ENCODE measurements around the gene DCTN2. TPM values are rescaled to one million over a fixed set of nuclear protein-coding genes. Genes with fewer than 3 reads are reported as not detected.

The DCTN2 gene
- total and polyA plus RNA-seq, 2 donors (not counting 1 experiment from before 2014, with no cell fraction given) = 59.4 to 94.3 TPM

- no peaks in the 10 kb centered on the region for H3K9me3 Mint-ChIP-seq (ENCODE audit: insufficient read depth)
- DNase-seq (no peak), ATAC-seq (ENCODE audit: low read depth) (no peak)
- no peak overlapping the region for H3K4me3 Mint-ChIP-seq
- Histone ChIP-seq H3K27ac (ENCODE audit: low read length in 2 of 2) (no peak overlapping the region), H3K4me3 (ENCODE audit: control extremely low read depth in 1 of 5, extremely low read depth in 1 of 5, insufficient read depth in 1 of 5, low read depth in 2 of 5, low read length in 4 of 5) (no peak overlapping the region), H3K27me3 (replicated peaks in 1 of 4; ENCODE audit: control extremely low read depth in 1 of 4, control insufficient read depth in 3 of 4, insufficient read depth in 4 of 4, low read length in 3 of 4) (peaks cover 0 to 31% (median 5%) of the 10 kb centered on the region in 4 experiments), H3K9ac (ENCODE audit: low read length) (no peak overlapping the region), H3K36me3 (replicated peaks in 1 of 2; ENCODE audit: control extremely low read depth in 1 of 2, control insufficient read depth in 1 of 2, extremely low read depth in 1 of 2, insufficient read depth in 2 of 2, low read length in 1 of 2) (no peaks in the 10 kb centered on the region), H3K79me2 (ENCODE audit: control insufficient read depth, insufficient read depth, low read length) (no peaks in the 10 kb centered on the region), H4K20me1 (ENCODE audit: control insufficient read depth, insufficient read depth, low read length, poor library complexity, severe bottlenecking) (no peaks in the 10 kb centered on the region), H3K4me1 (ENCODE audit: control insufficient read depth in 2 of 2, insufficient read depth in 2 of 2, low read length in 2 of 2) (peaks cover 0 to 3% of the 10 kb centered on the region in 2 donors), H2AFZ (ENCODE audit: insufficient read depth, low read depth, low read length, poor library complexity, severe bottlenecking) (no peak overlapping the region), H3K4me2 (replicated peaks; ENCODE audit: low read depth, low read length, poor library complexity, severe bottlenecking) (no peak overlapping the region), H3K9me3 (ENCODE audit: control extremely low read depth in 1 of 3, control insufficient read depth in 2 of 3, insufficient read depth in 1 of 3, low read length in 2 of 3) (no peaks in the 10 kb centered on the region)
- POLR2A ChIA-PET = no interaction called here
- no peak for TF ChIP-seq CTCF (IDR thresholded peaks at IDR 0.05)
- no peak for TF ChIP-seq EZH2 (IDR thresholded peaks at IDR 0.05; ENCODE audit: borderline replicate concordance, insufficient read depth, low read depth, low read length, poor library complexity, severe bottlenecking)
- peaks cover 9% of the 10 kb centered on the region for H3K27me3 Mint-ChIP-seq
- peaks cover 2% of the 10 kb centered on the region for H3K4me1 Mint-ChIP-seq
- intact Hi-C loops (cut with micrococcal nuclease) = no loop called here
- CTCF ChIA-PET = interaction anchor here (1.2 kb wide), 1 partner anchor 24 kb away, joined by 3 read pairs; no protein-coding TSS in a partner anchor
- 100% methylated on average over 2 of the region's 2 CpGs for WGBS (ENCODE audit: insufficient coverage)
- H3K27ac Mint-ChIP-seq = no peak overlapping the region
Observed at GRCh38 chr12:57579011-57579410, 32.0 kb upstream of the DCTN2 start.

- Histone ChIP-seq H3K4me1 (ENCODE audit: control insufficient read depth in 2 of 2, insufficient read depth in 2 of 2, low read length in 2 of 2) (peaks cover 0 to 2% of the 10 kb centered on the region in 2 donors), H3K9me3 (ENCODE audit: control extremely low read depth in 1 of 3, control insufficient read depth in 2 of 3, insufficient read depth in 1 of 3, low read length in 2 of 3) (no peaks in the 10 kb centered on the region), H3K79me2 (ENCODE audit: control insufficient read depth, insufficient read depth, low read length) (no peaks in the 10 kb centered on the region), H3K9ac (ENCODE audit: low read length) (no peak overlapping the region), H2AFZ (ENCODE audit: insufficient read depth, low read depth, low read length, poor library complexity, severe bottlenecking) (no peak overlapping the region), H3K4me3 (ENCODE audit: control extremely low read depth in 1 of 5, extremely low read depth in 1 of 5, insufficient read depth in 1 of 5, low read depth in 2 of 5, low read length in 4 of 5) (no peak overlapping the region), H3K4me2 (replicated peaks; ENCODE audit: low read depth, low read length, poor library complexity, severe bottlenecking) (no peak overlapping the region), H3K27me3 (replicated peaks in 1 of 4; ENCODE audit: control extremely low read depth in 1 of 4, control insufficient read depth in 3 of 4, insufficient read depth in 4 of 4, low read length in 3 of 4) (peaks cover 0 to 24% (median 5%) of the 10 kb centered on the region in 4 experiments), H3K36me3 (replicated peaks in 1 of 2; ENCODE audit: control extremely low read depth in 1 of 2, control insufficient read depth in 1 of 2, extremely low read depth in 1 of 2, insufficient read depth in 2 of 2, low read length in 1 of 2) (no peaks in the 10 kb centered on the region), H4K20me1 (ENCODE audit: control insufficient read depth, insufficient read depth, low read length, poor library complexity, severe bottlenecking) (no peaks in the 10 kb centered on the region), H3K27ac (ENCODE audit: low read length in 2 of 2) (no peak overlapping the region)
- peaks cover 6% of the 10 kb centered on the region for H3K27me3 Mint-ChIP-seq
- no peaks in the 10 kb centered on the region for H3K4me1 Mint-ChIP-seq
- no peak overlapping the region for H3K4me3 Mint-ChIP-seq
- no peak for TF ChIP-seq EZH2 (IDR thresholded peaks at IDR 0.05; ENCODE audit: borderline replicate concordance, insufficient read depth, low read depth, low read length, poor library complexity, severe bottlenecking)
- TF ChIP-seq CTCF (IDR thresholded peaks at IDR 0.05) = no peak
- ChIA-PET POLR2A (no interaction called here), CTCF (no interaction called here)
- WGBS (ENCODE audit: insufficient coverage) = 90% methylated on average over 9 of the region's 12 CpGs
- ATAC-seq (ENCODE audit: low read depth) (no peak), DNase-seq (no peak)
- no peak overlapping the region for H3K27ac Mint-ChIP-seq
- intact Hi-C loops (cut with micrococcal nuclease) = no loop called here
- H3K9me3 Mint-ChIP-seq (ENCODE audit: insufficient read depth) = no peaks in the 10 kb centered on the region
Observed at GRCh38 chr12:57577981-57578758, 31.2 kb upstream of the DCTN2 start.
